Right lung (tissue), 5 donors: ENCODE data around the gene NFIB. TPM values are rescaled to one million over a fixed set of nuclear protein-coding genes. Genes with fewer than 3 reads are reported as not detected.

Experiments
- DNase-seq, 2 donors: peaks; one replicate each; pipeline ENCODE4 v3.0.0-alpha.2; 2013
- polyA plus RNA-seq, 5 donors: library from polyadenylated mRNA; unstranded; fragments of 120-200 nt; gene quantifications; one replicate each; pipeline versions ENCODE4 v1.2.1 to v1.2.3, GENCODE V29; 2013; ENCODE audit warnings: inconsistent platforms in 1 of 5, low replicate concordance in 1 of 5; ENCODE audit not compliant: insufficient read length in 5 of 5, insufficient read depth in 1 of 5

The NFIB gene
- polyA plus RNA-seq, 5 donors = 94.6 to 133 (median 118) TPM

- DNase-seq = no peak
These were observed 97.2 kb downstream of the NFIB start for GRCh38 chr9:14216612-14217194.

- no peak for DNase-seq
These were observed 98.3 kb downstream of the NFIB start for GRCh38 chr9:14215614-14216013.

GRCh38 chr9:14214693-14215092 is 99.2 kb downstream of the NFIB start:
- DNase-seq = no peak

- no peak for DNase-seq
These were observed 99.8 kb downstream of the NFIB start for GRCh38 chr9:14214065-14214684.

- DNase-seq = no peak
These were observed 100.4 kb downstream of the NFIB start for GRCh38 chr9:14213504-14213903.

- no peak for DNase-seq
These were observed 101.1 kb downstream of the NFIB start for GRCh38 chr9:14212697-14213420.

- DNase-seq = no peak
These were observed 101.9 kb downstream of the NFIB start for GRCh38 chr9:14212077-14212476.

- DNase-seq = no peak
These were observed 102.4 kb downstream of the NFIB start for GRCh38 chr9:14211564-14211963.

- DNase-seq = no peak
These were observed 103.5 kb downstream of the NFIB start for GRCh38 chr9:14210428-14210827.

GRCh38 chr9:14209399-14210345 is 104.3 kb downstream of the NFIB start:
- DNase-seq = no peak

GRCh38 chr9:14207352-14207995 is 106.5 kb downstream of the NFIB start:
- DNase-seq = no peak

- no peak for DNase-seq
These were observed 108.5 kb downstream of the NFIB start for GRCh38 chr9:14205463-14205862.

GRCh38 chr9:14203356-14204056 is 110.4 kb downstream of the NFIB start:
- peak; percentile 77 to 81 for DNase-seq

- DNase-seq = peak in 1 of 2 donors; percentile 39
These were observed 115.0 kb downstream of the NFIB start for GRCh38 chr9:14198841-14199455.

GRCh38 chr9:14198047-14198840 is 115.7 kb downstream of the NFIB start:
- DNase-seq = no peak

GRCh38 chr9:14197325-14197858 is 116.5 kb downstream of the NFIB start:
- DNase-seq = no peak

GRCh38 chr9:14193328-14193990 is 120.5 kb downstream of the NFIB start:
- peak in 1 of 2 donors; percentile 47 for DNase-seq

GRCh38 chr9:14192556-14192955 is 121.4 kb downstream of the NFIB start:
- no peak for DNase-seq

- no peak for DNase-seq
These were observed 122.4 kb downstream of the NFIB start for GRCh38 chr9:14191512-14191911.
